22Rv1 (cell line): Measurements from ENCODE around the gene FILIP1.

Experiments
- CTCF ChIP-seq: fragments of 450-650 bp; IDR thresholded peaks from 2 replicates; pipeline ENCODE4 v1.5.1; 2017; ENCODE audit warnings: mild to moderate bottlenecking
- ZFX ChIP-seq: fragments of 450-650 bp; IDR thresholded peaks from 2 replicates; pipeline ENCODE4 v1.6.1; 2017; ENCODE audit warnings: antibody characterized with exemption, borderline replicate concordance

GRCh38 chr6:75350156-75350555 lies 143.4 kb downstream of the FILIP1 start:
- TF ChIP-seq CTCF (no peak), ZFX (no peak)
